ENCODE data around the gene HEXIM1. TPM values are rescaled to one million over a fixed set of nuclear protein-coding genes. Genes with fewer than 3 reads are reported as not detected.

HEXIM1 gene
- total RNA-seq, 2 donors from 2014 or later: 34.5 to 67.1 TPM

DNA sequence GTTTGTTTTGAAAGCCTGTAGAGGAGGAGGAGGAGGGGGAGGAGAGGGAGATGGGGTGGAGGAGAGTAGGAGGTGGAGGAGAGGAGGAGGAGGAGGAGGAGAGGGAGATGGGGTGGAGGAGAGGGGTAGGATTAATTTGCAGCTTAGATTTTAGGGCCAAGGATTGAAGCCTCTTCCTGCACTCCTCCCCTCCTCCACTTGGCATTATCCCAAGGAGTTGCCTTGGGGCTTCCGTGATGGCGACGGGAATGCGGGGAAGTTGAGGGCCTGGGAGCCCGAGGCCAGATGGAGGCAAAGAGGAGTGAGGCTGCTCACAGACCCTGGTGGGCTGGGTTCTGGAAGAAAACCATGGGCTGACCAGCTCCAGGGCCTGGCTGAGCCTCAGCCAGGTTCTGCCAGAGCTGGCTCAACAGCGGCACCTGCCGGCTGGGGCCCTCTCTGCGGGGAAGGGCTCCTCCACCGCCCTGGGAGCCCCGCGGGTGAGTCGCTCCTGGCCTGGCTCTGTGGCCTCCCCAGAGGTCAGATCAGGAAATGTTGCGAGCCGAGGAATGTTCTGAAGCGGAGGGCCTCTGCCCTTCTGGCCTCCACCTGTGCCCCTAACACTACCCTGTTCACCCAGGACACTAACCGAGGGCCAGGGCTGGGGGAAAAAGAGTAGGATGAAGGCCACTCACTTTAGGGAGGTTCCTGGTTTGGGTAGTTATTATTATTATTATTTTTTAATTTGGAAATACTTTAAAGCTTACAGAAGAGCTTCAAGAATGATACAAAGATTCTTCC is 49.5 kb downstream of the HEXIM1 start:
- WGBS: 3% methylated on average over 16 of the region's 16 CpGs

DNA sequence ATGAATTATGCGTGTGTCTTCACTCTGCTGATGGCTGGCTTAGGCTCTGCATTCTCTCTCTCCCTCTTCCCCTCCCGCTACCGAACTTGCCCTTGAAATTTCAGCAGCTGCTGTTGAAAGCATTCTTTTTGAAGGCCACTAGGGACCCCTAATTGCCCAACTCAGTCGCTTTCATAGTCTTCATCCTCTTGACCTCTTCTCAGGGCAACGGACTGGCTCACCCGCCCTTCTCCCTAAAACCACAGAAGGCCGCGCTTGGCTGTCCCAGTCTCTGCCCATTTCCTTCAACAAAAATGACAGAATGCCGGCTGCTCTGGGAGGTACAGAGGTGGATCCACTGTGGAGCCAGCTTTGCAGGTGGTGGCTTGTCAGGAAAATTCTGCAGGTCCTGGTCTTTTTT is 52.4 kb downstream of the HEXIM1 start:
- 39% methylated on average over 9 of the region's 9 CpGs for WGBS
- TF ChIP-seq POLR2AphosphoS5 (IDR thresholded peaks at IDR 0.05): no peak
- TF ChIP-seq POLR2A (IDR thresholded peaks at IDR 0.05): no peak
- no peaks in the 10 kb centered on the region for H3K27me3 ChIP-seq (replicated peaks; ENCODE audit: insufficient read depth)
- no peak overlapping the region for H3K4me3 ChIP-seq
- no peak overlapping the region for H3K27ac ChIP-seq
- H3K4me1 ChIP-seq (replicated peaks): no peaks in the 10 kb centered on the region
- H3K9me3 ChIP-seq: no peaks in the 10 kb centered on the region
- DNase-seq (ENCODE audit: low spot score): no peak
- intact Hi-C loops (cut with DNase I): no loop called here
- no peaks in the 10 kb centered on the region for H3K36me3 ChIP-seq

More for the DNA sequence above, 49.5 kb downstream of the HEXIM1 start:
- Histone ChIP-seq H3K27ac (peak overlapping the region; percentile 44 to 46), H3K9me3 (no peaks in the 10 kb centered on the region), H3K4me3 (no peak overlapping the region), H3K27me3 (replicated peaks; ENCODE audit: insufficient read depth) (no peaks in the 10 kb centered on the region), H3K36me3 (no peaks in the 10 kb centered on the region), H3K4me1 (replicated peaks) (no peaks in the 10 kb centered on the region)
- DNase-seq (ENCODE audit: low spot score): peak; percentile 80
- intact Hi-C loops (cut with DNase I): loop anchor here (1.0 to 10.0 kb wide), 2 partner anchors 62 to 293 kb away; partner anchors contain the start of gene ACBD4
- TF ChIP-seq, protein P1, sequence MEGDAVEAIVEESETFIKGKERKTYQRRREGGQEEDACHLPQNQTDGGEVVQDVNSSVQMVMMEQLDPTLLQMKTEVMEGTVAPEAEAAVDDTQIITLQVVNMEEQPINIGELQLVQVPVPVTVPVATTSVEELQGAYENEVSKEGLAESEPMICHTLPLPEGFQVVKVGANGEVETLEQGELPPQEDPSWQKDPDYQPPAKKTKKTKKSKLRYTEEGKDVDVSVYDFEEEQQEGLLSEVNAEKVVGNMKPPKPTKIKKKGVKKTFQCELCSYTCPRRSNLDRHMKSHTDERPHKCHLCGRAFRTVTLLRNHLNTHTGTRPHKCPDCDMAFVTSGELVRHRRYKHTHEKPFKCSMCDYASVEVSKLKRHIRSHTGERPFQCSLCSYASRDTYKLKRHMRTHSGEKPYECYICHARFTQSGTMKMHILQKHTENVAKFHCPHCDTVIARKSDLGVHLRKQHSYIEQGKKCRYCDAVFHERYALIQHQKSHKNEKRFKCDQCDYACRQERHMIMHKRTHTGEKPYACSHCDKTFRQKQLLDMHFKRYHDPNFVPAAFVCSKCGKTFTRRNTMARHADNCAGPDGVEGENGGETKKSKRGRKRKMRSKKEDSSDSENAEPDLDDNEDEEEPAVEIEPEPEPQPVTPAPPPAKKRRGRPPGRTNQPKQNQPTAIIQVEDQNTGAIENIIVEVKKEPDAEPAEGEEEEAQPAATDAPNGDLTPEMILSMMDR (IDR thresholded peaks at IDR 0.05): peak; percentile 95 to 99 (median 98)
- TF ChIP-seq POLR2AphosphoS5 (IDR thresholded peaks at IDR 0.05): peak; percentile 83
- TF ChIP-seq POLR2A (IDR thresholded peaks at IDR 0.05): no peak

DNA sequence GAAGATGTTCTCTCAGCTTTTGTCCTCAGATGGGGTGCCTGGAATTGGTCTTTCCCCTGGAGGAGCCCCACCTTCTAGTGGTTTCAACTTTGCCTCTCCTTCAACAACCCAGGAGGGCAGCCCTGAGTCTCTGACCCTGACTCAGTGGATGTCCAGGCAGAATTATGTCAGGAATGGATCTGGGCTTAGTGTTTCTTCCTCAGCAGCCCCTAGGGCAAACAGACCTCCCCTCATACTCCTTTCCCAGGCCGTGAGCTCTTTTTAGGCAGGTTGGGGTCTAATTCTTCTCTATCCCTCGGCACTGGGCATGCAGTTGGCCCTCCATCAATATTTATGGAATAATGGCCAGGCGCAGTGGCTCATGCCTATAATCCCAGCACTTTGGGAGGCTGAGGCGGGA is 53.2 kb downstream of the HEXIM1 start:
- no peaks in the 10 kb centered on the region for H3K4me1 ChIP-seq (replicated peaks)
- H3K27ac ChIP-seq: no peak overlapping the region
- H3K9me3 ChIP-seq: no peaks in the 10 kb centered on the region
- H3K36me3 ChIP-seq: no peaks in the 10 kb centered on the region
- DNase-seq (ENCODE audit: low spot score): no peak
- no peak overlapping the region for H3K4me3 ChIP-seq
- intact Hi-C loops (cut with DNase I): no loop called here
- TF ChIP-seq, protein P1 (IDR thresholded peaks at IDR 0.05): no peak
- TF ChIP-seq POLR2A (IDR thresholded peaks at IDR 0.05) (no peak), POLR2AphosphoS5 (IDR thresholded peaks at IDR 0.05) (no peak)
- 96% methylated on average over 4 of the region's 4 CpGs for WGBS
- no peaks in the 10 kb centered on the region for H3K27me3 ChIP-seq (replicated peaks; ENCODE audit: insufficient read depth)

Small RNAs within 50 kb of the gene (microRNA-seq; reads per million reads assigned to microRNA genes)
- gene MIR6784: 0.25 reads per million

Small RNAs within 50 kb of the gene (small RNA-seq; reads per million reads assigned to genes)
- gene MIR6784: 0 reads per million in 2 donors

Other genes starting within 250 kb of the HEXIM1 start
- 10 to 100 TPM; 56.0 to 88.0 TPM for gene EFTUD2, start 249.0 kb upstream of the HEXIM1 start, total RNA-seq
- under 1 TPM in 1 of 2 donors, not detected in 1; 0.62 TPM for gene GFAP, start 233.0 kb upstream of the HEXIM1 start, total RNA-seq
- 1 to 10 TPM; 1.8 to 2.5 TPM for gene KIF18B, start 200.7 kb upstream of the HEXIM1 start, total RNA-seq
- 1 to 10 TPM in 1 of 2 donors, under 1 TPM in 1; 0.87 to 1.1 TPM for gene C1QL1, start 180.2 kb upstream of the HEXIM1 start, total RNA-seq
- 100 to 1,000 TPM in 1 of 2 donors, 10 to 100 TPM in 1; 91.1 to 111 TPM for gene DCAKD, start 96.8 kb upstream of the HEXIM1 start, total RNA-seq
- gene NMT1, start 87.2 kb upstream of the HEXIM1 start, total RNA-seq: 10 to 100 TPM; 39.4 to 68.5 TPM
- gene PLCD3, start 16.0 kb upstream of the HEXIM1 start, total RNA-seq: 100 to 1,000 TPM in 1 of 2 donors, 10 to 100 TPM in 1; 34.7 to 154 TPM
- gene ACBD4, start 12.8 kb upstream of the HEXIM1 start, total RNA-seq: 10 to 100 TPM; 18.8 to 23.3 TPM
- gene HEXIM2, start 13.4 kb downstream of the HEXIM1 start, total RNA-seq: 10 to 100 TPM in 1 of 2 donors, 1 to 10 TPM in 1; 7.1 to 27.0 TPM
- gene FMNL1, start 73.4 kb downstream of the HEXIM1 start, total RNA-seq: 10 to 100 TPM in 1 of 2 donors, 1 to 10 TPM in 1; 3.6 to 12.2 TPM
- gene SPATA32, start 113.6 kb downstream of the HEXIM1 start, total RNA-seq: 1 to 10 TPM in 1 of 2 donors, not detected in 1; 3.2 TPM
- gene MAP3K14, start 168.5 kb downstream of the HEXIM1 start, total RNA-seq: 10 to 100 TPM; 12.5 to 16.1 TPM

Measured in prostate gland (tissue), 2 donors.